Gastroesophageal sphincter (tissue), 4 donors: ENCODE data around the gene ENTHD1. TPM values are rescaled to one million over a fixed set of nuclear protein-coding genes. Genes with fewer than 3 reads are reported as not detected.

Experiments used
- ATAC-seq: fragments of 150-250 bp; one replicate; pipeline ENCODE4 v1.9.1; 2016; ENCODE audit warnings: mild to moderate bottlenecking, moderate library complexity
- H3K27ac ChIP-seq, 4 donors: fragments of 200-600 bp; sonication (generic) in 3 of 4; 1 replicate in 3 of 4; 2 replicates in 1 of 4; pipeline ENCODE4 v1.5.1; 2016 to 2019
- H3K27me3 ChIP-seq: fragments of 200-600 bp; sonication (generic); one replicate; pipeline ENCODE4 v1.5.1; 2019
- H3K36me3 ChIP-seq, 2 donors: fragments of 200-600 bp; sonication (generic); one replicate each; pipeline ENCODE4 v1.5.1; 2019; ENCODE audit warnings: control low read depth in 1 of 2
- H3K4me1 ChIP-seq, 3 donors: fragments of 200-600 bp; sonication (generic); 1 replicate in 2 of 3; 2 replicates in 1 of 3; pipeline ENCODE4 v1.5.1; 2016 to 2019; ENCODE audit warnings: control low read depth in 2 of 3
- H3K4me3 ChIP-seq, 2 donors: fragments of 200-600 bp; sonication (generic); one replicate each; pipeline ENCODE4 v1.5.1; 2019; ENCODE audit warnings: mild to moderate bottlenecking in 1 of 2, moderate library complexity in 1 of 2
- H3K9me3 ChIP-seq, 3 donors: fragments of 200-600 bp; sonication (generic); one replicate each; pipeline ENCODE4 v1.5.1; 2017 to 2019; ENCODE audit warnings: control low read depth in 2 of 3
- CTCF ChIP-seq, 4 experiments: fragments of 200-600 bp in 2 of 4; fragments of 450-650 bp in 2 of 4; sonication (generic) in 1 of 4; IDR thresholded peaks; one replicate each; pipeline ENCODE4 v1.5.1; 2017 to 2019; ENCODE audit warnings: antibody characterized with exemption in 4 of 4, mild to moderate bottlenecking in 2 of 4, moderate library complexity in 2 of 4
- EP300 ChIP-seq: sonication (generic); formaldehyde crosslinking; IDR thresholded peaks from one replicate; pipeline ENCODE4 v1.6.1; 2017; ENCODE audit warnings: antibody characterized with exemption, mild to moderate bottlenecking
- POLR2A ChIP-seq, 2 donors: fragments of 450-650 bp; IDR thresholded peaks; one replicate each; pipeline ENCODE4 v1.6.1; 2017; ENCODE audit warnings: antibody characterized with exemption in 2 of 2, mild to moderate bottlenecking in 2 of 2, moderate library complexity in 1 of 2
- POLR2AphosphoS5 ChIP-seq: sonication (generic); formaldehyde crosslinking; IDR thresholded peaks from one replicate; pipeline ENCODE4 v1.6.1; 2017; ENCODE audit warnings: antibody characterized with exemption
- WGBS, 2 donors: methylation state at CpG; one replicate each; pipeline ENCODE4 v1.1.5; 2018; ENCODE audit warnings: low coverage in 1 of 2; 5-methylcytosine and 5-hydroxymethylcytosine counted together
- total RNA-seq, 4 donors: library from RNA; depleted of rRNA; stranded (reverse); fragments of >200 nt; gene quantifications; one replicate each; pipeline ENCODE4 v1.1.0, GENCODE V29; 2016

ENTHD1 gene
- total RNA-seq, 4 donors from 2014 or later, result 0.47 TPM; not detected in 3

GRCh38 chr22:39729141-39729934, 164.2 kb downstream of the ENTHD1 start:
- Histone ChIP-seq H3K9me3 (no peaks in the 10 kb centered on the region), H3K4me1 (no peaks in the 10 kb centered on the region), H3K4me3 (no peak overlapping the region), H3K27ac (no peak overlapping the region), H3K36me3 (no peaks in the 10 kb centered on the region), H3K27me3 (peaks cover 88% of the 10 kb centered on the region)
- no peak for ATAC-seq
- 66 to 83% methylated on average over 5 of the region's 13 CpGs for WGBS, 2 donors
- TF ChIP-seq POLR2AphosphoS5 (no peak), EP300 (no peak), POLR2A (IDR thresholded peaks at IDR 0.05) (no peak), CTCF (IDR thresholded peaks at IDR 0.05) (no peak)

- 68 to 100% methylated on average over 3 to 7 of the region's 12 CpGs for WGBS, 2 donors
- H3K9me3 ChIP-seq, result no peaks in the 10 kb centered on the region
- H3K4me3 ChIP-seq, result no peak overlapping the region
- peaks cover 84% of the 10 kb centered on the region for H3K27me3 ChIP-seq
- H3K36me3 ChIP-seq, result no peaks in the 10 kb centered on the region
- TF ChIP-seq CTCF (IDR thresholded peaks at IDR 0.05), result no peak
- TF ChIP-seq POLR2A (IDR thresholded peaks at IDR 0.05), result no peak
- TF ChIP-seq EP300, result no peak
- no peak for TF ChIP-seq POLR2AphosphoS5
- ATAC-seq, result no peak
- no peaks in the 10 kb centered on the region for H3K4me1 ChIP-seq
- no peak overlapping the region for H3K27ac ChIP-seq
Observed at GRCh38 chr22:39728236-39728860, 165.2 kb downstream of the ENTHD1 start.

- Histone ChIP-seq H3K27ac (no peak overlapping the region), H3K9me3 (no peaks in the 10 kb centered on the region), H3K4me1 (no peaks in the 10 kb centered on the region), H3K36me3 (no peaks in the 10 kb centered on the region), H3K27me3 (peaks cover 76% of the 10 kb centered on the region), H3K4me3 (no peak overlapping the region)
- ATAC-seq, result no peak
- WGBS, 2 donors, result 25 to 45% methylated on average over 13 to 14 of the region's 15 CpGs
- TF ChIP-seq CTCF (IDR thresholded peaks at IDR 0.05) (no peak), POLR2AphosphoS5 (no peak), POLR2A (IDR thresholded peaks at IDR 0.05) (no peak), EP300 (no peak)
Observed at GRCh38 chr22:39727541-39727940, 166.0 kb downstream of the ENTHD1 start.

- no peak overlapping the region for H3K4me3 ChIP-seq
- no peak for TF ChIP-seq POLR2AphosphoS5
- no peaks in the 10 kb centered on the region for H3K36me3 ChIP-seq
- H3K27ac ChIP-seq, result no peak overlapping the region
- ATAC-seq, result no peak
- no peaks in the 10 kb centered on the region for H3K9me3 ChIP-seq
- peaks cover 65% of the 10 kb centered on the region for H3K27me3 ChIP-seq
- no peaks in the 10 kb centered on the region for H3K4me1 ChIP-seq
- 20% methylated on average over 1 of the region's 9 CpGs; no CpG with 5 or more reads in 1 of the 2 donors for WGBS, 2 donors
Observed at GRCh38 chr22:39725351-39726035, 168.1 kb downstream of the ENTHD1 start.

DNA sequence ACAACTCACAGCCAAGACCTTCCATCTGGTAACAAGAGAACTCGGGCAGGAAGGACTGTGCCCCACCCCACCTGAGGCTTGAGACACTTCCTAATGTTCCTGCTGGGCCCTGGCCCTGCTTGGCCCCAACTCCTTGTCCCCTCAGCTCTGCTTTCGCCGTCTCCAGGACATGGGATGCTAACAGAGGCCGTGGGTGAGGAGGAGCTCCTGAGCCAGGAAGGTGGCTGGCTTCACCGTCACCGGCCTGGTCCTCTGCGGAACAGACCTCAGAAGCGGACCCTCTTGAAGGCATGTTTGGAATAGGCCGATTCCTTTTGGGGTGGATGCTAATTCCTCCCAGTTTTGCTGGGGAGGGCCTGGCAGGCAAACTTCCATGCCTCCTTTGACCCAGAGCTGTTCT, 168.7 kb downstream of the ENTHD1 start:
- no peaks in the 10 kb centered on the region for H3K36me3 ChIP-seq
- no peaks in the 10 kb centered on the region for H3K4me1 ChIP-seq
- WGBS, 2 donors, result 100% methylated on average over 2 to 3 of the region's 9 CpGs
- no peak for ATAC-seq
- H3K27me3 ChIP-seq, result peaks cover 62% of the 10 kb centered on the region
- no peak overlapping the region for H3K27ac ChIP-seq
- no peaks in the 10 kb centered on the region for H3K9me3 ChIP-seq
- TF ChIP-seq EP300, result no peak
- no peak for TF ChIP-seq POLR2A (IDR thresholded peaks at IDR 0.05)
- no peak for TF ChIP-seq CTCF (IDR thresholded peaks at IDR 0.05)
- no peak for TF ChIP-seq POLR2AphosphoS5
- H3K4me3 ChIP-seq, result no peak overlapping the region
